Neural crest cell (in vitro differentiated cells): ENCODE measurements around the gene DPH6. TPM values are rescaled to one million over a fixed set of nuclear protein-coding genes. Genes with fewer than 3 reads are reported as not detected.
"Not testable (repeated sequence)": the region's sequence is repeated elsewhere in the genome, so short reads cannot be mapped to it uniquely, and the experiment has no call there.

Source experiments
- DNase-seq: peaks from one replicate; pipeline ENCODE4 v3.0.0; 2021; ENCODE audit warnings: low read depth, mixed read lengths, low spot score
- H3K27ac Mint-ChIP-seq: one replicate; pipeline ENCODE4 v1.8.0; 2021; ENCODE audit warnings: mild to moderate bottlenecking, mixed read lengths; ENCODE audit not compliant: unreplicated experiment
- H3K27me3 Mint-ChIP-seq: 2 replicates; pipeline ENCODE4 v1.8.0; 2021; ENCODE audit warnings: low read depth, mild to moderate bottlenecking, mixed read lengths
- H3K36me3 Mint-ChIP-seq: 2 replicates; pipeline ENCODE4 v1.8.0; 2021; ENCODE audit warnings: low read depth, mild to moderate bottlenecking, mixed read lengths
- H3K4me1 Mint-ChIP-seq: 2 replicates; pipeline ENCODE4 v1.8.0; 2021; ENCODE audit warnings: mixed read lengths
- H3K4me3 Mint-ChIP-seq: one replicate; pipeline ENCODE4 v1.8.0; 2021; ENCODE audit warnings: mild to moderate bottlenecking, mixed read lengths
- H3K9me3 Mint-ChIP-seq: 2 replicates; pipeline ENCODE4 v1.8.0; 2021; ENCODE audit warnings: mixed read lengths
- CTCF ChIP-seq: fragments of 200-600 bp; sonication (generic); conservative IDR thresholded peaks from 2 replicates; pipeline ENCODE4 v1.5.0; 2021; ENCODE audit warnings: antibody characterized with exemption, mild to moderate bottlenecking
- total RNA-seq: library from RNA; stranded (reverse); gene quantifications from 2 replicates; pipeline ENCODE4 v1.2.1, GENCODE V29; 2021

DPH6 gene
- total RNA-seq, 1 donor from 2014 or later: 20.1 TPM

GRCh38 chr15:35448294-35448693 is 97.7 kb downstream of the DPH6 start:
- H3K9me3 Mint-ChIP-seq: no peaks in the 10 kb centered on the region
- H3K36me3 Mint-ChIP-seq: peaks cover 2% of the 10 kb centered on the region
- TF ChIP-seq CTCF: no peak
- no peak overlapping the region for H3K27ac Mint-ChIP-seq
- no peaks in the 10 kb centered on the region for H3K27me3 Mint-ChIP-seq
- H3K4me1 Mint-ChIP-seq: peaks cover 3% of the 10 kb centered on the region
- no peak for DNase-seq
- H3K4me3 Mint-ChIP-seq: no peak overlapping the region

- peaks cover 5% of the 10 kb centered on the region for H3K4me1 Mint-ChIP-seq
Observed at GRCh38 chr15:35445891-35446290, 100.1 kb downstream of the DPH6 start.

GRCh38 chr15:35444557-35445204 is 101.3 kb downstream of the DPH6 start:
- no peaks in the 10 kb centered on the region for H3K27me3 Mint-ChIP-seq
- peaks cover 7% of the 10 kb centered on the region for H3K36me3 Mint-ChIP-seq
- no peak for DNase-seq
- H3K27ac Mint-ChIP-seq: no peak overlapping the region
- peak; percentile 94 for TF ChIP-seq CTCF
- H3K4me1 Mint-ChIP-seq: peaks cover 15% of the 10 kb centered on the region
- H3K9me3 Mint-ChIP-seq: peaks cover 9% of the 10 kb centered on the region
- H3K4me3 Mint-ChIP-seq: peak overlapping the region; percentile 2

More at GRCh38 chr15:35445891-35446290, 100.1 kb downstream of the DPH6 start:
- no peak for DNase-seq
- no peak for TF ChIP-seq CTCF
- Mint-ChIP-seq H3K27ac (no peak overlapping the region), H3K4me3 (no peak overlapping the region), H3K9me3 (peaks cover 1% of the 10 kb centered on the region), H3K36me3 (peaks cover 3% of the 10 kb centered on the region), H3K27me3 (no peaks in the 10 kb centered on the region)

GRCh38 chr15:35443376-35443775 is 102.6 kb downstream of the DPH6 start:
- no peak for DNase-seq
- TF ChIP-seq CTCF: no peak
- no peak overlapping the region for H3K4me3 Mint-ChIP-seq
- H3K9me3 Mint-ChIP-seq: peaks cover 9% of the 10 kb centered on the region
- no peak overlapping the region for H3K27ac Mint-ChIP-seq
- H3K36me3 Mint-ChIP-seq: peaks cover 8% of the 10 kb centered on the region
- H3K4me1 Mint-ChIP-seq: peaks cover 25% of the 10 kb centered on the region
- H3K27me3 Mint-ChIP-seq: no peaks in the 10 kb centered on the region

- Mint-ChIP-seq H3K4me1 (peaks cover 29% of the 10 kb centered on the region), H3K27ac (no peak overlapping the region), H3K36me3 (peaks cover 10% of the 10 kb centered on the region), H3K27me3 (no peaks in the 10 kb centered on the region), H3K9me3 (peaks cover 9% of the 10 kb centered on the region), H3K4me3 (no peak overlapping the region)
- no peak for DNase-seq
- no peak for TF ChIP-seq CTCF
Observed at GRCh38 chr15:35442742-35443141, 103.2 kb downstream of the DPH6 start.

GRCh38 chr15:35441279-35441678 is 104.7 kb downstream of the DPH6 start:
- not testable (repeated sequence) for H3K4me3 Mint-ChIP-seq, H3K27me3 Mint-ChIP-seq, DNase-seq, H3K9me3 Mint-ChIP-seq
- H3K4me1 Mint-ChIP-seq: peaks cover 39% of the 10 kb centered on the region
- H3K27ac Mint-ChIP-seq: peak overlapping the region; percentile 65
- peaks cover 15% of the 10 kb centered on the region for H3K36me3 Mint-ChIP-seq
